GM21447 (cell line): ENCODE results near the gene PPP1R26.
"Not testable (repeated sequence)": the region's sequence is repeated elsewhere in the genome, so short reads cannot be mapped to it uniquely, and the experiment has no call there.

Experiments
- ATAC-seq: cut with Tn5 transposase; IDR thresholded peaks from one replicate; pipeline ENCODE4 v1.9.1; 2021; ENCODE audit not compliant: unreplicated experiment

Gene PPP1R26

GRCh38 chr9:135504262-135505243, 25.0 kb downstream of the PPP1R26 start:
- no peak for ATAC-seq

GRCh38 chr9:135505406-135506187, 26.0 kb downstream of the PPP1R26 start:
- no peak for ATAC-seq

GRCh38 chr9:135506327-135507103, 26.9 kb downstream of the PPP1R26 start:
- ATAC-seq: no peak

- no peak for ATAC-seq
These were observed 27.8 kb downstream of the PPP1R26 start for GRCh38 chr9:135507104-135508035.

GRCh38 chr9:135508211-135508820, 28.7 kb downstream of the PPP1R26 start:
- ATAC-seq: no peak

- no peak for ATAC-seq
These were observed 29.9 kb downstream of the PPP1R26 start for GRCh38 chr9:135509458-135509857.

DNA sequence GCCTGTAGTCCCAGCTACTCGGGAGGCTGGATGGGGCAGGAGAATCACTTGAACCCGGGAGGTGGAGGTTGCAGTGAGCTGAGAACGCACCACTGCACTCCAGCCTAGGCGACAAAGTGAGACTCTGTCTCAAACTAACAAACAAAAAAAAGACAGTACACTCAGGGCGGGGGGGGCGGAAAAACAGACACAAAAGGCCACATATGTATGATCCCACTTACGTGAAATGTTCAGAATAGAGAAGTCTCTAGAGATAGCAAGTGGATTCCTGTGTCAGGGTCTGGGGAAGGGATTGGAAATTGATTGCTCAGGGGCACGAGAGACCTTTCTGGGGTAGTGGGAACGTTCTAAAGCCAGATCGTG, 32.6 kb downstream of the PPP1R26 start:
- ATAC-seq: no peak

GRCh38 chr9:135512904-135513303, 33.3 kb downstream of the PPP1R26 start:
- no peak for ATAC-seq

DNA sequence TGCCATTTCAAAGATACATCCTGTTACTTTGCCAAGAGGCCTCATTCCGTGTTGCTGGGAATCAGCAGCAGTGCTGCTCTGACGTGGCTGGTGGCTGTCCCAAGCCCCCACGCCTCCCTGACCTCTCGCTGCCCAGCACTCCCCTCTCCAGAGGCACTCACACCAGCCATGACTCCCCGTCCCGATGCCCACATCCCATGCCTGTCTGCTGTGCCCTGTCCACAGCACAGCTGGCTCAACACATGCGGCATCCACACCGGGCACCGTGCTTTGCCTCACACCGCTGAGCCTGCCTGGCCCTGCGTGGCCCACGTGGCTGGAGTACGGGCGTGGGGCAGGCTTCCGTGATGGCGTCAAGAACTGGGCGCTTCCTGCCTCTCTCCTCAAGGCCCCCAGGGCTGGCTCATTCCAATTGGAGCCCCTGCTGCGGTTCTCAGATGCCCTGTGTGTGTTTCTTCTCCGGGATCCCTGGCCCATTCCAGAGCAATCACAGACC, 33.8 kb downstream of the PPP1R26 start:
- no peak for ATAC-seq

GRCh38 chr9:135513906-135514305, 34.3 kb downstream of the PPP1R26 start:
- not testable (repeated sequence) for ATAC-seq

- no peak for ATAC-seq
These were observed 34.9 kb downstream of the PPP1R26 start for GRCh38 chr9:135514342-135515082.

- no peak for ATAC-seq
These were observed 35.7 kb downstream of the PPP1R26 start for GRCh38 chr9:135515083-135515951.

GRCh38 chr9:135516132-135516860, 36.7 kb downstream of the PPP1R26 start:
- no peak for ATAC-seq

- no peak for ATAC-seq
These were observed 37.8 kb downstream of the PPP1R26 start for GRCh38 chr9:135517407-135517822.

DNA sequence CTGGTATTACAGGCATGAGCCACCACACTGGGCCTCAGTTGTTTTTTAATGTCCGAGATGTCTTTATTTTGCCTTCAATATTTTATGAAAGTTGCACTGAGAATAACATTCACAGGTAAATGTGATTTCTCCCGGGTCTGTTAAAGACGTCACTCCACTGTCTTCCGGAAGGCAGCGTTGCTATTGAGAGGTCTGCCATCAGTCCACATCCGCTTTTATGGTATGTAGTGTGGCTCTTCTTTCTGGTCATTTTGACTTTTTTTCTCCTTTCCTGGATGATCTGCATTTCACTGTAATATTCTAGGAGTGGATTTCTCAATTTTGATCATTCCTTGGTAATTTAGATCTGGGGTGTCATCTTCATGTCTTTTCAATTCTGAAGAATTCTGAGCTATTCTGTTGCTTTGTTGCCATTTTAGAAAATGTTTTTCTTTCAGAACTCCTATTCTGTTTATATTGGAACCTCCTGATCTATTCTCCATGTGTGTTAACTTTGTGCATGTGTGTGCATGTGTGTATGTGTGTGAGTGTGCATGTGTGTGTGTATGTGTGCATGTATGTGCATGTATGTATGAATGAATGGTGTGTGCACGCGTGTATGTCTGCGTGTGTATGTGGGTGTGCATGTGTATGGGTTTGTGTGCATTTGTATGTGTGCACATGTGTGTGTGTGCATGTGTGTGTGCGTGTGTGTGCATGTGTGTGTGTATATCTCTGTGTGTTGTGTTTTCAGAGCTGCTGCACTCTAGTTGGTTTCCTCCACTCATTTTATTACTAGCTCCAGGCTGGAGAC, 39.8 kb downstream of the PPP1R26 start:
- no peak for ATAC-seq

- no peak for ATAC-seq
These were observed 41.5 kb downstream of the PPP1R26 start, which contains the start of gene LCN1 for GRCh38 chr9:135520916-135521607. Gene LCN1 (plus strand): TSS chr9:135521440. CDS start chr9:135521498, 58 bp downstream.
